ENCODE data around the gene CENPX. TPM values are rescaled to one million over a fixed set of nuclear protein-coding genes. Genes with fewer than 3 reads are reported as not detected.

CENPX gene
- total and polyA plus RNA-seq, 2 of the 13 experiments (the other 11 are each of a cell fraction or from before 2014, with no cell fraction given) = 92.7 to 170 TPM

DNA sequence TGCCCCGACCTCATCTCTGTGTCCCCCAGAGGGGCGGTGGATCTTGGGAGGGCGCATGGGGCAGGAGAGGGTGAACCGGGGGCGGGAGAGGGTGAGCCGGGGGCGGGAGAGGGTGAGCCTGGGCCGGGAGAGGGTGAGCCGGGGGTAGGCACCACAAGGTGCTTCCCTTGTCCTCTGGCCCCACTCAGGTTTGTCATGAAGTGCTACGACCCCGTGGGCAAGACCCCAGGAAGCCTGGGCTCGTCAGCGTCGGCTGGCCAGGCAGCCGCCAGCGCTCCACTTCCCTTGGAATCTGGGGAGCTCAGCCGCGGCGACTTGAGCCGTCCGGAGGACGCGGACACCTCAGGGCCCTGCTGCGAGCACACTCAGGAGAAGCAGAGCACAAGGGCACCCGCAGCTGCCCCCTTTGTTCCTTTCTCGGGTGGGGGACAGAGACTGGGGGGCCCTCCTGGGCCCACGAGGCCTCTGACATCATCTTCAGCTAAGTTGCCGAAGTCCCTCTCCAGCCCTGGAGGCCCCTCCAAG, 26.4 kb downstream of the CENPX start (continued):
- TF ChIP-seq, protein P1, sequence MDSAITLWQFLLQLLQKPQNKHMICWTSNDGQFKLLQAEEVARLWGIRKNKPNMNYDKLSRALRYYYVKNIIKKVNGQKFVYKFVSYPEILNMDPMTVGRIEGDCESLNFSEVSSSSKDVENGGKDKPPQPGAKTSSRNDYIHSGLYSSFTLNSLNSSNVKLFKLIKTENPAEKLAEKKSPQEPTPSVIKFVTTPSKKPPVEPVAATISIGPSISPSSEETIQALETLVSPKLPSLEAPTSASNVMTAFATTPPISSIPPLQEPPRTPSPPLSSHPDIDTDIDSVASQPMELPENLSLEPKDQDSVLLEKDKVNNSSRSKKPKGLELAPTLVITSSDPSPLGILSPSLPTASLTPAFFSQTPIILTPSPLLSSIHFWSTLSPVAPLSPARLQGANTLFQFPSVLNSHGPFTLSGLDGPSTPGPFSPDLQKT (CRISPR knock-in tag; IDR thresholded peaks at IDR 0.05; ENCODE audit: borderline replicate concordance) = no peak
- TF ChIP-seq MXD4 (CRISPR knock-in tag; IDR thresholded peaks at IDR 0.05) = no peak
- TF ChIP-seq, protein P2, sequence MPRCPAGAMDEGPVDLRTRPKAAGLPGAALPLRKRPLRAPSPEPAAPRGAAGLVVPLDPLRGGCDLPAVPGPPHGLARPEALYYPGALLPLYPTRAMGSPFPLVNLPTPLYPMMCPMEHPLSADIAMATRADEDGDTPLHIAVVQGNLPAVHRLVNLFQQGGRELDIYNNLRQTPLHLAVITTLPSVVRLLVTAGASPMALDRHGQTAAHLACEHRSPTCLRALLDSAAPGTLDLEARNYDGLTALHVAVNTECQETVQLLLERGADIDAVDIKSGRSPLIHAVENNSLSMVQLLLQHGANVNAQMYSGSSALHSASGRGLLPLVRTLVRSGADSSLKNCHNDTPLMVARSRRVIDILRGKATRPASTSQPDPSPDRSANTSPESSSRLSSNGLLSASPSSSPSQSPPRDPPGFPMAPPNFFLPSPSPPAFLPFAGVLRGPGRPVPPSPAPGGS (CRISPR knock-in tag; IDR thresholded peaks at IDR 0.05) = no peak; the same call in 1 of the 2 replicates
- TF ChIP-seq ZNF101 (CRISPR knock-in tag; IDR thresholded peaks at IDR 0.05; ENCODE audit: borderline replicate concordance, low read depth) = no peak
- TF ChIP-seq RFX3 (CRISPR knock-in tag; IDR thresholded peaks at IDR 0.05) = no peak
- 0 out of 2 replicates have a peak, but pooled peaks have one; percentile 16 for TF ChIP-seq ZSCAN29 (CRISPR knock-in tag; conservative IDR thresholded peaks at IDR 0.05)
- no peak for TF ChIP-seq SP4 (CRISPR knock-in tag; IDR thresholded peaks at IDR 0.05)
- TF ChIP-seq TAF15 (IDR thresholded peaks at IDR 0.05; ENCODE audit: low read depth, low read length, poor library complexity, severe bottlenecking) = no peak
- no peak for TF ChIP-seq ZNF589 (CRISPR knock-in tag; conservative IDR thresholded peaks at IDR 0.05)
- peak; percentile 11; the same call in 1 of the 2 replicates for TF ChIP-seq ZNF784 (CRISPR knock-in tag; IDR thresholded peaks at IDR 0.05; ENCODE audit: borderline replicate concordance)
- 0 out of 2 replicates have a peak, but pooled peaks have one; percentile 4 for TF ChIP-seq TCF7 (IDR thresholded peaks at IDR 0.05; ENCODE audit: low read depth)
- no peak for TF ChIP-seq EP300 (IDR thresholded peaks at IDR 0.05; ENCODE audit: low read depth in 2 of 2, low read length in 2 of 2)
- no peak for TF ChIP-seq EP300 (CRISPR knock-in tag; IDR thresholded peaks at IDR 0.05; ENCODE audit: borderline replicate concordance)
- no peak for TF ChIP-seq ZSCAN12 (CRISPR knock-in tag; IDR thresholded peaks at IDR 0.05)
- TF ChIP-seq MAFF (IDR thresholded peaks at IDR 0.05; ENCODE audit: low read depth, low read length) = no peak
- TF ChIP-seq GLMP (CRISPR knock-in tag; IDR thresholded peaks at IDR 0.05; ENCODE audit: borderline replicate concordance) = no peak

Data from HepG2 (cell line).